ENCODE measurements around the gene CHCHD3. TPM values are rescaled to one million over a fixed set of nuclear protein-coding genes. Genes with fewer than 3 reads are reported as not detected.

The CHCHD3 gene
- total RNA-seq, 2 experiments from 2014 or later = 83.5 to 83.8 TPM

DNA sequence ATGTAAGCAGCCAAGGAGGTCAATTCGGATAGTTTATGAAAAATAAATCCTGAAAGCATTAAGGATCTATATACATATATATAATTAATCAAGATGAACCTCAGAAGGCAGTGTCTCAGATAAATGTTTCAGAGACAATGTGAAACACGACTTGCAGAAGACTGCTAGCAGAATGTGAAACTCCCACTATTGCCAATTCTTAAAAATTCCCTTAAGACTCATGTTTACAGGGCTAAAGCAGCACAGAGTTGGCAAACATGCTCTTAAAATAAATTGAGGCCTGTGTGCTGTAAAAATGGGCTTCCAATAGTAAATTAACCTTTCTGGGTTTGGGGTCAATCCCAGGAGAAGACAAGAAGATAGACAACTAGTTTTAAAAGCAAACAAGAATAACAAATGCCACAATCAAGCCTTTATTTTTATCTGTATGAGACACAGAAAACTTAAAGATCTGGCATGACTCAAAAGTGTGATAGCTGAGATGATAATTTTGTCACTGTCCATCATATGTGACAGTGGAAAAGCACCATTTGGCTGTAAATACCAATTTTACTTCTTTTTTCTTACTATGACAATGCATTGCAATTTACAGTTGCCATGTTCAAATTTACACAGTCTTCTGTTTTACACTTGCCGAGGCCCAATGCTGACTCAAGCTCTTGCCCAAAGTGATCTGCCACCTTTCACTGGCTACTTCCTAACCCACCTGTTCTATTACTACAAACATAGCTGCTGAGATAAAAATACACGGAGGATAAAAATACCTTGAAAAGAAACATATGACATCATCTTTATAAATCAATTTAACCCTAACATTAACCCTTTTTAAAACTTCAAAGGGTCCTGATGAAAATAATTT is 78.6 kb downstream of the CHCHD3 start:
- CTCF ChIA-PET (ENCODE audit: unreplicated experiment) = no interaction called here
- no peak overlapping the region for H3K4me2 ChIP-seq (ENCODE audit: low read length)
- no peak overlapping the region for H3K4me3 ChIP-seq (ENCODE audit: low read depth, low read length, poor library complexity, severe bottlenecking)
- no peak overlapping the region for H3K27ac ChIP-seq (ENCODE audit: low read depth, low read length, poor library complexity, severe bottlenecking)
- TF ChIP-seq EZH2phosphoT487 (IDR thresholded peaks at IDR 0.05; ENCODE audit: borderline replicate concordance, low read depth, low read length) = no peak
- TF ChIP-seq, protein P1, sequence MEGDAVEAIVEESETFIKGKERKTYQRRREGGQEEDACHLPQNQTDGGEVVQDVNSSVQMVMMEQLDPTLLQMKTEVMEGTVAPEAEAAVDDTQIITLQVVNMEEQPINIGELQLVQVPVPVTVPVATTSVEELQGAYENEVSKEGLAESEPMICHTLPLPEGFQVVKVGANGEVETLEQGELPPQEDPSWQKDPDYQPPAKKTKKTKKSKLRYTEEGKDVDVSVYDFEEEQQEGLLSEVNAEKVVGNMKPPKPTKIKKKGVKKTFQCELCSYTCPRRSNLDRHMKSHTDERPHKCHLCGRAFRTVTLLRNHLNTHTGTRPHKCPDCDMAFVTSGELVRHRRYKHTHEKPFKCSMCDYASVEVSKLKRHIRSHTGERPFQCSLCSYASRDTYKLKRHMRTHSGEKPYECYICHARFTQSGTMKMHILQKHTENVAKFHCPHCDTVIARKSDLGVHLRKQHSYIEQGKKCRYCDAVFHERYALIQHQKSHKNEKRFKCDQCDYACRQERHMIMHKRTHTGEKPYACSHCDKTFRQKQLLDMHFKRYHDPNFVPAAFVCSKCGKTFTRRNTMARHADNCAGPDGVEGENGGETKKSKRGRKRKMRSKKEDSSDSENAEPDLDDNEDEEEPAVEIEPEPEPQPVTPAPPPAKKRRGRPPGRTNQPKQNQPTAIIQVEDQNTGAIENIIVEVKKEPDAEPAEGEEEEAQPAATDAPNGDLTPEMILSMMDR (conservative IDR thresholded peaks at IDR 0.05; ENCODE audit: low read length) = no peak
- H3K79me2 ChIP-seq (ENCODE audit: insufficient read depth, low read depth, low read length) = peaks cover 17% of the 10 kb centered on the region; the same call in 1 of the 2 replicates
- H3K9me3 ChIP-seq (ENCODE audit: low read length) = no peaks in the 10 kb centered on the region
- intact Hi-C loops (cut with micrococcal nuclease; ENCODE audit: unreplicated experiment) = no loop called here
- POLR2A ChIA-PET = interaction anchor here (0.6 to 3.5 kb wide), 5 partner anchors 9 to 281 kb away, joined by 3 to 14 read pairs (median 4); no protein-coding TSS in a partner anchor
- no peak overlapping the region for H2AFZ ChIP-seq (ENCODE audit: low read length)
- H3K4me1 ChIP-seq (ENCODE audit: insufficient read depth, low read length, poor library complexity, severe bottlenecking) = peaks cover 7% of the 10 kb centered on the region
- peaks cover 12% of the 10 kb centered on the region; the same call in 1 of the 2 replicates for H3K36me3 ChIP-seq (ENCODE audit: insufficient read depth, low read length)
- H3K9me2 ChIP-seq (ENCODE audit: insufficient read depth, low read length) = no peaks in the 10 kb centered on the region
- BruUV-seq (replicated peaks) = no TSS peak
- DNase-seq (ENCODE audit: low spot score) = no peak
- no peaks in the 10 kb centered on the region for H4K20me1 ChIP-seq (ENCODE audit: insufficient read depth, low read length)

DNA sequence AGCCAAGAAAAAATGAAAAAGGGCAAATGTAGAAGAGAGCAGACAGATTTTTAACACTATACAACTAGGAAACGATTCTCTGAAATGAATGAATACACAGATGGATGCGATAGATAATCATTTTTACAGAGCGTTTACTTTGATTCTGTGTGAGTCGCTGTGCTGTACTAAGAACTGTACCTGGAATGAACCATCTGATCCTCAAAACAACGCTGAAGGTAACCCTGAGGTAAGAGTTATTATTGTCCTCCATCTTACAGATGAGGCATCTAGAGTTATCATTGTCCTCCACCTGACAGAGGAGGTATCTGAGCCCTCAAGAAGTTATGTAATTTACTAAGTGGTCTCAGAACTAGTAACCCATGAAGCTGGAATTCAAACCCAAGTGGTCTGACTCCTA is 80.2 kb downstream of the CHCHD3 start:
- POLR2A ChIA-PET = interaction anchor here (0.6 to 1.5 kb wide), 4 partner anchors 9 to 980 kb away, joined by 3 to 4 read pairs (median 4); no protein-coding TSS in a partner anchor
- H3K36me3 ChIP-seq (ENCODE audit: insufficient read depth, low read length) = 0 out of 2 replicates have a peak, but pooled peaks cover 4% of the 10 kb centered on the region

More for the DNA sequence above, 80.2 kb downstream of the CHCHD3 start:
- no peaks in the 10 kb centered on the region for H3K9me3 ChIP-seq (ENCODE audit: low read length)
- no peak overlapping the region for H3K4me3 ChIP-seq (ENCODE audit: low read depth, low read length, poor library complexity, severe bottlenecking)
- no peak overlapping the region for H3K27ac ChIP-seq (ENCODE audit: low read depth, low read length, poor library complexity, severe bottlenecking)
- H3K79me2 ChIP-seq (ENCODE audit: insufficient read depth, low read depth, low read length) = peaks cover 24% of the 10 kb centered on the region; the same call in 1 of the 2 replicates
- TF ChIP-seq EZH2phosphoT487 (IDR thresholded peaks at IDR 0.05; ENCODE audit: borderline replicate concordance, low read depth, low read length) = no peak
- TF ChIP-seq, protein P1 (conservative IDR thresholded peaks at IDR 0.05; ENCODE audit: low read length) = no peak
- no TSS peak for BruUV-seq (replicated peaks)
- no peaks in the 10 kb centered on the region for H4K20me1 ChIP-seq (ENCODE audit: insufficient read depth, low read length)
- CTCF ChIA-PET (ENCODE audit: unreplicated experiment) = no interaction called here
- intact Hi-C loops (cut with micrococcal nuclease; ENCODE audit: unreplicated experiment) = no loop called here
- H2AFZ ChIP-seq (ENCODE audit: low read length) = no peak overlapping the region
- no peak overlapping the region for H3K4me2 ChIP-seq (ENCODE audit: low read length)
- no peak for DNase-seq (ENCODE audit: low spot score)
- no peaks in the 10 kb centered on the region for H3K9me2 ChIP-seq (ENCODE audit: insufficient read depth, low read length)
- H3K4me1 ChIP-seq (ENCODE audit: insufficient read depth, low read length, poor library complexity, severe bottlenecking) = peaks cover 7% of the 10 kb centered on the region
